GM12878 (cell line): ENCODE results near the gene TMEM192. TPM values are rescaled to one million over a fixed set of nuclear protein-coding genes. Genes with fewer than 3 reads are reported as not detected.
"Not testable (repeated sequence)": the region's sequence is repeated elsewhere in the genome, so short reads cannot be mapped to it uniquely, and the experiment has no call there.

ENCODE experiments used
- ATAC-seq: fragments of 200-7000 bp; cut with Tn5 transposase; 3 replicates; pipeline ENCODE4 v1.9.1; 2020; ENCODE audit warnings: mild to moderate bottlenecking, moderate library complexity
- BruUV-seq: library from RNA; stranded (reverse); fragments of 400-500 nt; replicated peaks from 2 replicates; lab custom pipeline; 2021; lab: Mats Ljungman, UMichigan
- CTCF ChIA-PET: fragments of 300-600 bp; sonication (Branson Sonifier 250); formaldehyde crosslinking; extraction: SDS; loops from one replicate; lab custom pipeline; 2021; ENCODE audit warnings: inconsistent platforms; lab: Yijun Ruan, JAX
- POLR2A ChIA-PET: fragments of 350-600 bp; formaldehyde crosslinking; extraction: SDS; loops from one replicate; lab custom pipeline; 2021; ENCODE audit warnings: inconsistent platforms; lab: Charles Lee
- RAD21 ChIA-PET: fragments of 300-600 bp; sonication (Branson Sonifier 250); formaldehyde crosslinking; loops from one replicate; lab custom pipeline; 2023; ENCODE audit warnings: antibody characterized with exemption; ENCODE audit not compliant: unreplicated experiment; lab: Charles Lee
- SMC1A ChIA-PET: fragments of 300-600 bp; sonication (Branson Sonifier 250); formaldehyde crosslinking; loops from one replicate; lab custom pipeline; 2023; ENCODE audit not compliant: unreplicated experiment, uncharacterized antibody; lab: Charles Lee
- DNase-seq: peaks from one replicate; pipeline ENCODE4 v3.0.0-alpha.2; 2011; ENCODE audit warnings: low read depth, low spot score
- FAIRE-seq: peaks from 3 replicates; lab custom pipeline; 2011; peaks lifted over from hg19 to GRCh38; lab: Jason Lieb, UNC
- H2AFZ ChIP-seq: 2 replicates; pipeline ENCODE4 v1.6.0; 2011; ENCODE audit warnings: low read depth, low read length, control low read depth; ENCODE audit not compliant: control insufficient read depth
- H3K27ac ChIP-seq: 2 replicates; pipeline ENCODE4 v1.5.1; 2011; ENCODE audit warnings: control low read depth; ENCODE audit not compliant: control insufficient read depth, insufficient read depth
- H3K27me3 ChIP-seq, 2 experiments: replicated peaks in 1 of 2; 2 replicates each; pipeline versions ENCODE4 v1.6.0 to v1.6.1; 2011; ENCODE audit warnings: low read length in 1 of 2; ENCODE audit not compliant: control insufficient read depth in 2 of 2, insufficient read depth in 2 of 2
- H3K36me3 ChIP-seq, 2 experiments: 2 replicates each; pipeline ENCODE4 v1.5.1; 2011; ENCODE audit warnings: low read length in 1 of 2; ENCODE audit not compliant: control insufficient read depth in 2 of 2, insufficient read depth in 2 of 2
- H3K4me1 ChIP-seq: 2 replicates; pipeline ENCODE4 v1.6.1; 2011; ENCODE audit warnings: mild to moderate bottlenecking, low read length, moderate library complexity, mixed read lengths; ENCODE audit not compliant: control insufficient read depth, insufficient read depth
- H3K4me2 ChIP-seq: 2 replicates; pipeline ENCODE4 v1.6.0; 2011; ENCODE audit warnings: control low read depth; ENCODE audit not compliant: control insufficient read depth, insufficient read depth
- H3K4me3 ChIP-seq: fragments of 200-600 bp; sonication (generic); 2 replicates; pipeline ENCODE4 v1.5.1; 2016
- H3K79me2 ChIP-seq: 2 replicates; pipeline ENCODE4 v1.6.0; 2011; ENCODE audit warnings: low read length; ENCODE audit not compliant: control insufficient read depth, insufficient read depth
- H3K9ac ChIP-seq: 2 replicates; pipeline ENCODE4 v1.8.0; 2011; ENCODE audit warnings: low read length, control low read depth, mixed read lengths; ENCODE audit not compliant: control insufficient read depth, insufficient read depth
- H3K9me3 ChIP-seq: replicated peaks from 3 replicates; pipeline ENCODE4 v1.5.1; 2011; ENCODE audit warnings: mild to moderate bottlenecking, low read length; ENCODE audit not compliant: control insufficient read depth, insufficient read depth
- H4K20me1 ChIP-seq: 2 replicates; pipeline ENCODE4 v1.6.0; 2011; ENCODE audit not compliant: control insufficient read depth, insufficient read depth
- ATF7 ChIP-seq: fragments of 450-650 bp; IDR thresholded peaks from 2 replicates; pipeline ENCODE4 v1.6.1; 2016; ENCODE audit warnings: low read depth, mild to moderate bottlenecking
- CBFB ChIP-seq: IDR thresholded peaks from 2 replicates; pipeline ENCODE4 v1.6.1; 2016; ENCODE audit warnings: antibody characterized with exemption, low read depth
- GATAD2B ChIP-seq: fragments of 450-650 bp; conservative IDR thresholded peaks from 2 replicates; pipeline ENCODE4 v1.6.1; 2017; ENCODE audit warnings: low read depth, mild to moderate bottlenecking, moderate library complexity
- HDGF ChIP-seq: fragments of 450-650 bp; IDR thresholded peaks from 2 replicates; pipeline ENCODE4 v1.6.1; 2016; ENCODE audit warnings: antibody characterized with exemption
- JUND ChIP-seq: IDR thresholded peaks from 2 replicates; pipeline ENCODE4 v1.6.1; 2012; ENCODE audit warnings: low read depth, mild to moderate bottlenecking, low read length, improper control_type of control experiment, moderate library complexity
- KAT2A ChIP-seq: conservative IDR thresholded peaks from 2 replicates; pipeline ENCODE4 v1.6.1; 2011; ENCODE audit warnings: low read depth, low read length; ENCODE audit not compliant: control insufficient read depth
- KDM1A ChIP-seq: fragments of 200-600 bp; sonication (generic); IDR thresholded peaks from 2 replicates; pipeline ENCODE4 v1.6.1; 2016; ENCODE audit warnings: borderline replicate concordance
- MEF2B ChIP-seq: fragments of 450-650 bp; IDR thresholded peaks from 2 replicates; pipeline ENCODE4 v1.6.1; 2018; ENCODE audit warnings: mild to moderate bottlenecking, moderate library complexity; ENCODE audit not compliant: partially characterized antibody, poor library complexity, severe bottlenecking
- MYC ChIP-seq: IDR thresholded peaks from 2 replicates; pipeline ENCODE4 v1.6.1; 2011; ENCODE audit warnings: mild to moderate bottlenecking, low read length, moderate library complexity, inconsistent platforms; ENCODE audit not compliant: insufficient read depth, insufficient replicate concordance, insufficient read length, severe bottlenecking
- PAX5 ChIP-seq: IDR thresholded peaks from 2 replicates; pipeline ENCODE4 v1.6.1; 2011; ENCODE audit warnings: low read depth, low read length, borderline replicate concordance
- POLR2AphosphoS2 ChIP-seq: IDR thresholded peaks from 2 replicates; pipeline ENCODE4 v1.6.1; 2011; ENCODE audit warnings: low read depth, mild to moderate bottlenecking, low read length, improper control_type of control experiment, moderate library complexity
- RB1 ChIP-seq: fragments of 450-650 bp; formaldehyde crosslinking; IDR thresholded peaks from 2 replicates; pipeline ENCODE4 v1.6.1; 2017; ENCODE audit warnings: mild to moderate bottlenecking, borderline replicate concordance
- SMARCA5 ChIP-seq: fragments of 450-650 bp; IDR thresholded peaks from 2 replicates; pipeline ENCODE4 v1.6.1; 2017; ENCODE audit warnings: mild to moderate bottlenecking
- STAT1 ChIP-seq: fragments of 450-650 bp; conservative IDR thresholded peaks from 2 replicates; pipeline ENCODE4 v1.6.1; 2014; ENCODE audit warnings: antibody characterized with exemption, mild to moderate bottlenecking
- WGBS: methylation state at CpG from one replicate; pipeline ENCODE4 v1.1.6; 2016; ENCODE audit warnings: low lambda C conversion rate; ENCODE audit not compliant: insufficient replicate concordance, insufficient coverage; ENCODE audit errors: missing lambda C conversion rate; 5-methylcytosine and 5-hydroxymethylcytosine counted together
- in situ Hi-C: fragments of 300-500 bp; cut with MboI; formaldehyde crosslinking; loops from 9 replicates; pipeline ENCODE4 v1.14.3; 2018; ENCODE audit warnings: mixed read lengths
- intact Hi-C: fragments of 100-400 bp; cut with micrococcal nuclease; formaldehyde crosslinking; loops from one replicate; pipeline ENCODE4 v1.14.2; 2022; ENCODE audit not compliant: unreplicated experiment
- polyA plus RNA-seq, 11 experiments: library from polyadenylated mRNA; depleted of rRNA in 4 of 11; unstranded in 6 of 11; stranded (reverse) in 5 of 11; fragments of >200 nt; fragmentation: Nextera tagmentation in 4 of 11; fragmentation: Illumina TruSeq in 1 of 11; extraction: Ambion mirVana in 4 of 11; extraction: Trizol in 1 of 11; gene quantifications; 1 replicate in 1 of 11; 2 replicates in 10 of 11; pipeline versions ENCODE4 v1.2.1 to v1.2.3, GENCODE V29; 2011 to 2016; ENCODE audit warnings: inconsistent platforms in 2 of 11, missing spikeins in 2 of 11, low read depth in 1 of 11
- total RNA-seq, 4 experiments: library from RNA; depleted of rRNA in 3 of 4; stranded (reverse); fragments of >200 nt in 3 of 4; fragmentation: Illumina TruSeq in 1 of 4; extraction: Trizol in 1 of 4; gene quantifications; 2 replicates each; pipeline versions ENCODE4 v1.2.1 to v1.2.3, GENCODE V29; 2013 to 2021

Gene TMEM192
- total and polyA plus RNA-seq, 10 of the 15 experiments (the other 5 are each of a cell fraction or from before 2014, with no cell fraction given): 1.8 to 16.0 (median 10.0) TPM

- no peaks in the 10 kb centered on the region for H4K20me1 ChIP-seq
- FAIRE-seq: no peak
- no peak for TF ChIP-seq STAT1
- TF ChIP-seq SMARCA5: no peak
- TF ChIP-seq ATF7: no peak
- TF ChIP-seq MYC: no peak
- TF ChIP-seq GATAD2B: no peak
- TF ChIP-seq JUND: no peak
- TF ChIP-seq KDM1A: no peak
- no peak for TF ChIP-seq HDGF
- TF ChIP-seq CBFB: no peak
- no peak for TF ChIP-seq RB1
- no peak for TF ChIP-seq POLR2AphosphoS2
- no peak for TF ChIP-seq PAX5
- no peak for TF ChIP-seq MEF2B
- no peak for TF ChIP-seq KAT2A
- BruUV-seq: no TSS peak
- H3K79me2 ChIP-seq: no peaks in the 10 kb centered on the region
- H3K36me3 ChIP-seq: no peaks in the 10 kb centered on the region
- DNase-seq: no peak
- intact Hi-C loops (no loop called here), in situ Hi-C loops (no loop called here)
- no peaks in the 10 kb centered on the region; a peak in 2 of 4 replicates for H3K27me3 ChIP-seq
- H3K9me3 ChIP-seq: no peaks in the 10 kb centered on the region
- H2AFZ ChIP-seq: no peak overlapping the region
- no peak for ATAC-seq
- H3K27ac ChIP-seq: no peak overlapping the region
- ChIA-PET RAD21 (no interaction called here), SMC1A (no interaction called here), POLR2A (no interaction called here), CTCF (no interaction called here)
- WGBS: 75% methylated on average over 7 of the region's 7 CpGs
- no peak overlapping the region for H3K4me2 ChIP-seq
- H3K4me3 ChIP-seq: no peak overlapping the region
- H3K9ac ChIP-seq: no peak overlapping the region
- H3K4me1 ChIP-seq: no peaks in the 10 kb centered on the region
Measured at GRCh38 chr4:165027762-165028402, 84.8 kb downstream of the TMEM192 start.

- FAIRE-seq, RAD21 ChIA-PET, intact Hi-C loops, H3K4me1 ChIP-seq, DNase-seq, BruUV-seq, H3K9ac ChIP-seq, in situ Hi-C loops, POLR2A ChIA-PET, H2AFZ ChIP-seq, H3K79me2 ChIP-seq, SMC1A ChIA-PET, H3K27ac ChIP-seq, H3K4me2 ChIP-seq, CTCF ChIA-PET, H3K4me3 ChIP-seq, H3K36me3 ChIP-seq, H3K27me3 ChIP-seq, ATAC-seq, H4K20me1 ChIP-seq, H3K9me3 ChIP-seq: not testable (repeated sequence)
- 66% methylated on average over 8 of the region's 8 CpGs for WGBS
Measured at GRCh38 chr4:165025782-165026181, 86.9 kb downstream of the TMEM192 start.
